BJ (cell line): ENCODE data around the gene NUP42. TPM values are rescaled to one million over a fixed set of nuclear protein-coding genes. Genes with fewer than 3 reads are reported as not detected.

Experiments used
- CTCF ChIA-PET: fragments of 350-600 bp; formaldehyde crosslinking; extraction: SDS; loops from one replicate; lab custom pipeline; 2021; ENCODE audit warnings: antibody characterized with exemption, inconsistent platforms; lab: Yijun Ruan, JAX
- POLR2A ChIA-PET: fragments of 300-600 bp; sonication (Branson Sonifier 250); formaldehyde crosslinking; extraction: SDS; loops from one replicate; lab custom pipeline; 2021; ENCODE audit warnings: antibody characterized with exemption; lab: Charles Lee
- DNase-seq: peaks from one replicate; pipeline ENCODE4 v3.0.0-alpha.2; 2011; ENCODE audit warnings: low read depth
- H3K27me3 ChIP-seq: 2 replicates; pipeline ENCODE4 v1.6.0; 2011; ENCODE audit warnings: low read length; ENCODE audit not compliant: control insufficient read depth, insufficient read depth
- H3K36me3 ChIP-seq: 2 replicates; pipeline ENCODE4 v1.5.1; 2011; ENCODE audit warnings: low read length; ENCODE audit not compliant: control insufficient read depth, insufficient read depth
- H3K4me3 ChIP-seq: 2 replicates; pipeline ENCODE4 v1.5.1; 2011; ENCODE audit warnings: low read depth, mild to moderate bottlenecking, control low read depth, low read length
- polyA plus RNA-seq: library from polyadenylated mRNA; depleted of rRNA; stranded (reverse); fragments of >200 nt; gene quantifications from 2 replicates; pipeline ENCODE4 v1.2.3, GENCODE V29; 2011
- TF ChIP-seq, protein P1 (sequence below): IDR thresholded peaks from 2 replicates; pipeline ENCODE4 v1.5.1; 2011; ENCODE audit warnings: low read depth, mild to moderate bottlenecking, control low read depth, inconsistent platforms, low read length, moderate library complexity; ENCODE audit not compliant: insufficient read depth

Gene NUP42
- polyA plus RNA-seq, 1 experiment: 24.5 TPM

DNA sequence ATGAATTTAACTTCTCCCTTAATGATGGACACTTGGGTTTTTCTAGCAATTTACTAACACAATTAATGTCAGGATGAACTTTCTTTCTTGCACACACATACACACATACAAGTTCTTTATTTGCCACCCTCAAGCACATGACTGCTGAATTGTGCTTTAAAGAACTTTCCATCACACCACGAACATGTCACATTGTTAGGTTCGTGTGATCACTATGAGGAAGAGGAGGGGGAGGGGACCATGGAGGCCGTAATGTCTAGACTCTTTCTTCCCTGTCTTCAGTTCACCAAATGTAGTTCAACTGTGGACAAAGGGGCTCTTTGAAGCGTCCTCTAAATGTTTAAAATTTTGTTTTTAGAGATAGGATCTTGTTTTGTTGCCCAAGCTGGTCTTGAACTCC lies 31.0 kb downstream of the NUP42 start:
- Histone ChIP-seq H3K4me3 (no peak overlapping the region), H3K36me3 (no peaks in the 10 kb centered on the region), H3K27me3 (0 out of 2 replicates have a peak, but pooled peaks cover 1% of the 10 kb centered on the region)
- ChIA-PET CTCF (no interaction called here), POLR2A (no interaction called here)
- TF ChIP-seq, protein P1, sequence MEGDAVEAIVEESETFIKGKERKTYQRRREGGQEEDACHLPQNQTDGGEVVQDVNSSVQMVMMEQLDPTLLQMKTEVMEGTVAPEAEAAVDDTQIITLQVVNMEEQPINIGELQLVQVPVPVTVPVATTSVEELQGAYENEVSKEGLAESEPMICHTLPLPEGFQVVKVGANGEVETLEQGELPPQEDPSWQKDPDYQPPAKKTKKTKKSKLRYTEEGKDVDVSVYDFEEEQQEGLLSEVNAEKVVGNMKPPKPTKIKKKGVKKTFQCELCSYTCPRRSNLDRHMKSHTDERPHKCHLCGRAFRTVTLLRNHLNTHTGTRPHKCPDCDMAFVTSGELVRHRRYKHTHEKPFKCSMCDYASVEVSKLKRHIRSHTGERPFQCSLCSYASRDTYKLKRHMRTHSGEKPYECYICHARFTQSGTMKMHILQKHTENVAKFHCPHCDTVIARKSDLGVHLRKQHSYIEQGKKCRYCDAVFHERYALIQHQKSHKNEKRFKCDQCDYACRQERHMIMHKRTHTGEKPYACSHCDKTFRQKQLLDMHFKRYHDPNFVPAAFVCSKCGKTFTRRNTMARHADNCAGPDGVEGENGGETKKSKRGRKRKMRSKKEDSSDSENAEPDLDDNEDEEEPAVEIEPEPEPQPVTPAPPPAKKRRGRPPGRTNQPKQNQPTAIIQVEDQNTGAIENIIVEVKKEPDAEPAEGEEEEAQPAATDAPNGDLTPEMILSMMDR: no peak
- no peak for DNase-seq

DNA sequence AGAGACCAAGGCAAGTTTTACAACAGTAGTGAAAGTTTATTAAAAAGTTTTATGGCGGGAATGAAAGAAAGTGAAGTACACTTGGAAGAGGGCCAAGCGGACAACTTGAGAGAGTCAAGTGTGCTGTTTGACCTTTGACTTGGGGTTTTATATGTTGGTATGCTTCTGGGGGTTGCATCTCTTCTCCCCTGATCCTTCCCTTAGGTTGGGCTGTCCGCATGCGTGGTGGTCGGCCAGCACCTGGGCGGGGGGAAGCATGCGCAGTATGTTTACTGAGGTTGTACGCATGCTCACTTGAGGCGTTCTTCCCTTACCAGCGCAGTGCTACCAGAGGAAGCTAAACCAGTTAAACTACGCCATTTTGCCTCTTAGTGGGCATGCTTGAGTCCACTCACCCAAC lies 31.9 kb downstream of the NUP42 start:
- Histone ChIP-seq H3K27me3 (0 out of 2 replicates have a peak, but pooled peaks cover 1% of the 10 kb centered on the region), H3K36me3 (no peaks in the 10 kb centered on the region), H3K4me3 (no peak overlapping the region)
- DNase-seq: no peak
- TF ChIP-seq, protein P1: no peak
- CTCF ChIA-PET: no interaction called here
- POLR2A ChIA-PET: no interaction called here

DNA sequence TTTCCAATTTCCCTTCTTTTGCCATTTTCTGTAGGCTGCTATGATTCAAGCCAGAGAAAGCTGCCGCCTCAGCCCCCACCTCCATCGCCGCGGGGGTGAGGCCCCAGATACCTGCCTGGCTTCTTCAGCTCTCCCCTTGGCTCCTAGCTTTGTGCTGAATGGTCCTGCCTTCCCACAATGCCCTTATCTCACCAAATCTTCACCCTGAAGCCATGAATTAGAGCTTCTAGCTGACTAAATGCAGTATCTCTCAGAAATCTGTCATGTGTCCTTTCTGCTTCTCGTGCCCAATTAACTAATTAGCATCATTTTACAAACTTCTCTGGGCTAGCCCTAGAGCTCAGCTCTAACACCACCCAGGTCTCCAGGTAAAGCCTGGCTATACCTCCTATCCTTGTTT lies 32.6 kb downstream of the NUP42 start:
- 0 out of 2 replicates have a peak, but pooled peaks cover 1% of the 10 kb centered on the region for H3K27me3 ChIP-seq
- H3K36me3 ChIP-seq: no peaks in the 10 kb centered on the region
- POLR2A ChIA-PET: no interaction called here
- no peak overlapping the region for H3K4me3 ChIP-seq
- CTCF ChIA-PET: no interaction called here
- no peak for DNase-seq
- TF ChIP-seq, protein P1: no peak

DNA sequence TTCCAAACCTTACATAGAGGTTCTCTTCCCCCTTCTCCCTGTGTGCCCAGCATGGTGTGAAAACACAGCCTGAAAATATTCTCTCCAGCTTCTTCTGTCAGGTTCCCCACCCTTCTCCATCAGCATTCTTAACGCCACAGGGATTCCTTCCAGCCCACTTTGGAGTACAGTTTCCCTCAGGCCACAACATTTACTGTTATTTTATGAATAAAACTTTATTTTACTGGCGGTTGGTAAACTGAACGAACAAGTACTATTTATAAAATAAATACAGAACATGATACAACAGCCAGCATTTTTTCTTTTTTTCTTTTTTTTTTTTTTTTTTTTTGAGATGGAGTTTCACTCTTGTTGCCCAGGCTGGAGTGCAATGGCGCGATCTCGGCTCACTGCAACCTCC lies 33.1 kb downstream of the NUP42 start:
- TF ChIP-seq, protein P1: no peak
- ChIA-PET CTCF (no interaction called here), POLR2A (interaction anchor here (0.7 kb wide), 1 partner anchor 145 kb away, joined by 6 read pairs; no protein-coding TSS in a partner anchor)
- Histone ChIP-seq H3K27me3 (0 out of 2 replicates have a peak, but pooled peaks cover 1% of the 10 kb centered on the region), H3K4me3 (no peak overlapping the region), H3K36me3 (no peaks in the 10 kb centered on the region)
- DNase-seq: no peak

DNA sequence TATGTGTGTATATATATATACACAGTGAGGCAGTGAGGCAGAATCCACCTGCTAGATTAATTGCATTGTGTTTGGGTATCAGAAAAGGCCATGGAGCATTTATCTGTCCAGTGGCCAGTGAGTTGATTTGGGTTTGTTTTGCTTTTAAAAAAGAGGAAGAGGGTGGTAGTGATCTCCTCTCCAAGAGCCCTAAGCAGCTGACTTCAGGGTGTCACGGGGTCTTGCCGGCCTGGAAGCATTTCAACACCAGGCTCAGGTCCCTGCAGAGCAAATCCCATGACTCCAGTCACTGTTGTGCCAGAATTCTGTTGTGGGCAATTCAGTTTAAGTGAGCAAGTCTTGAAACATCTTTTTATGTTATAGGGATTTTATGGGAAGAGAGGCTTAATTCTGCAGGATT lies 34.2 kb downstream of the NUP42 start:
- TF ChIP-seq, protein P1: no peak
- ChIA-PET POLR2A (no interaction called here), CTCF (no interaction called here)
- no peak for DNase-seq
- no peaks in the 10 kb centered on the region for H3K36me3 ChIP-seq
- H3K4me3 ChIP-seq: no peak overlapping the region
- no peaks in the 10 kb centered on the region; the same call in none of the 2 replicates for H3K27me3 ChIP-seq
